ENCODE data around the gene SHTN1.

Gene SHTN1

DNA sequence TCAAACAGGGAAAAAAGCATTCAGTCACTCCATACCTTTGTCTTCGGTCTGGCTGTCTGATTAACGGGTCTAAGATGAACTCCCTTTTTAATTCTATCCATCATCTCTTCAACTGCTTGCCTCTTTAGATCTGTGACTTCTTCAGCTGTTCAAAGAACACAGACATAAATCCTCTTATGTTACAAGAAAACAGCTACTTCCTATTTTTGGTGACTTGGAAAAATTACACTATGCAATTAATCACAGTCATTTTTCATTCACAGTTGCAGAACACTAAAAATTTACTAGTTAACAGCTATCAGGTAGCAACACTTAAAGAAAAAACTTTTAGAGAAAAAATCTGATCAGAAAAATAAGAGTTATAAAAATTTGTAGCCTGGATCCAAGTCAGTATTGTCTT lies 89.6 kb downstream of the SHTN1 start:
- no peak for DNase-seq

DNA sequence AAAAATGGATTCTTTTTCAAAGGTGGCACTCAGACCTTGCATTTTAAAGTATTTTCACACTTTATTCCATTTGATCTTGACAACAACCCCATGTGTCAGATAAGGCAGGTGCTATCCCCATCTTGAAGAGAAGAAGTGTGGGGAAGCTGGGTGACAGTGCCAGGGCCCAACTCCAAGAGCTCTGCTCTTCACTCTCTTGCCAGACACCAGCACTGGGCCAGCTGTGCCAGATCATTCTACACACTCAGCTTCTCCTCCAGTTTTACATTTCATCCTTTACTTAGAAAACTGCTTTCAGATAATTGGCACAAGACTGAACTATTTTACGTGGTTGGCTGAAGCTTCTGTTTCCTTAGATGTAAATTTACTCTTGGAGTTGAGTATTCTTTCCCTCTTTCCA lies 91.3 kb downstream of the SHTN1 start:
- DNase-seq = no peak

DNA sequence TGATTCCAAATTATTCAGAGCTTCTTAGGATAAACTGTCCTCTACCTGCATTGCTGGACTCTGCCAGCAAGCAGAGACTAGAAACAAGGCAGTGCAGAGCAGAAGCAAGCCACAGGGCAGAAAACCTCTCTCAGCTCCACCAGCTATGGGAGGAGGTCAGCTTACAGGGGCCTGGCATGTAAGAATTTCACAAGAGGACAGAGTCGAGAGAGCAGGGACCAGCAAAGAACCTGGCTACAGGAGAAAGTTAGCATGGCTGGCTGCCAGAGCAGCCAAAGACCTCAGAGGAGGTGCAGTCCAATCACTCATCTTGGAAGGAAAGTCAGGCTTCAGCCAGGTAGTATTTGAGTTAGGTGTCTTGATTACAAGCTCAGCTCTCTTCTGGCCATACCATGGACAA lies 92.8 kb downstream of the SHTN1 start:
- DNase-seq = no peak

DNA sequence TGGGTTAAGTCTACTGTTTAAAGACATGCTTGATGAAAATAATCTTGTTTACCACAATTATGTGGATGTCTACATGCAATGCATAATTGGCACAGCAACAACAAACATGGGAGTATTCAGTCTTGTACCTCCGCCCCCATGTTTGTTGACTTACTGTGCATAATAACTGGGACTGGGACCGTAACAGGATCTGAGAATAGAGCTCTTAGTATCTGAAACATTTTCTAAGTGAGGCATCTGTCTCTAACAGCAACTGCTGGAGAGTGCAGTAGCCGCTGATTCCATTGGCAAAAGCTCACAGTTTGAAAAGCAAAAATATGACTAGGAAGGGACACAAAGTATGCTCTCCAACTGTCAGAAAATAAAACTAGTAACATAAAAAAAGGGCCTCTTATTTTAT lies 94.1 kb downstream of the SHTN1 start:
- no peak for DNase-seq

DNA sequence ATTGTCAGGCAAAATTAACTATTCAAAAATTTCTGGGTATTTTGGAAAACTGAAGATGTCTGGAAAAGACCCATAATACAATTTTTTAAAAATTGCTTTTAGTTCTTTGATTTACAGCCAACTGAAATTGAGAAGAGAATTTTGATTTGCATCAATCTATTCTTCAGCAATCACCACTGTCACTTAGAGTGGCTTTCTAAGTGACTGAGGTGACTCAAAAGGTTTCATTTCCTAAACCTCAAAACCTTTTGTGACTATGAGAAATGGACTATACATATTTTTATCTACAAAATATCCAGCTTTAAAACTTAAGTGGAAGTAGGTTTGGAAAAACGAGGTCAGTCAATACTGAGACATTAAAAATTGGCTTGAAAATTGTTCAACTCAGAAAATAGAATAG lies 95.7 kb downstream of the SHTN1 start:
- DNase-seq = no peak

DNA sequence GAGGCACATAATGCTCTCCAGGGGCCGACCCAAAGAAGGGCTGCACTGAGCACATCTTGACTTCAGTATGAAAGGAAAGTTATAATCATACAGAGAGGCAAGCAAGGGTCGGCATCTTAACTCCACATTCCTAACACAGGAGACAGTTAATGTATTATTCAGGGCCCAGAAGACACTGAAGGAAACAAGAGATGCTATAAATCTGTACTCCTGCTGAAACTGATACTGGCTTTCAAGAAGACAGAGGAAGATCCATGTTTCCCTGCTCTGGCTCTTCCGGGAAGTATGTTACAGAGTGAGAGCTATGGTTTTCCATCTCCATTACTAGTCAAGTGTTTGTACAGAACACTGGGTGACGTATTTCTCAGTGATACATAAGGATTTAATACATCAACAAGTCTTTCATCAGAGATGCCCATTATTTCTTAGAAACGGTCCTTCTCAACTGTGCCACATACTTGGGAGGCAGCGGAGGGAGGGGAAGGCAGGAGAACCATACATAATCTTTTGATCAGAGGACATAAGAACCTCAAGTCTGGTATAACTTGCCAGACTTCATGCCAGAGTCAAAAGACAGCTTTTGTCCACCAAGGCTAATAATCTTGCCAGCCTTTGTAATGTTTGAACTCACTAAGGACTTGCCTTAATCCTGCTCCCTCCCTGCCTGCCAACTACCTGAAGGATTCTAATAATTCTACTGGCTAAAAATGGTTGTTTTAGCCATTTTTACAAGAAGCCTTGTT lies 97.6 kb downstream of the SHTN1 start:
- no peak for DNase-seq

DNA sequence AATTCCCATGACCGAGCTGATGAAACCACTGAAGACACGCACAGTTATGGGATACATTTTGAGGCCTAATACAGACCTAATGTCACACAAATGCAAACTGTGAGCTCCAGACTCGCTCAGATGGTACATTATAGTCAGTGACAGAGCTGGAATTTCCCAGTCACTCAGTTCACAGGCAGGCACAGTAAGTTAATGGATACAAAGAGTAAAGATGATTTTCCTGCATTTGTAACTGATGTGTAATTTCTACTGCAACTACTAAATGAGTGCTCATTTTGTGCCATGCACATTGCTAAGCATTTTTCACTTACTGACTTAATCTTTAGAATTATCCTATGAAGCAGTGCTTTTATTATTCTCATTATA lies 99.2 kb downstream of the SHTN1 start:
- DNase-seq = no peak

DNA sequence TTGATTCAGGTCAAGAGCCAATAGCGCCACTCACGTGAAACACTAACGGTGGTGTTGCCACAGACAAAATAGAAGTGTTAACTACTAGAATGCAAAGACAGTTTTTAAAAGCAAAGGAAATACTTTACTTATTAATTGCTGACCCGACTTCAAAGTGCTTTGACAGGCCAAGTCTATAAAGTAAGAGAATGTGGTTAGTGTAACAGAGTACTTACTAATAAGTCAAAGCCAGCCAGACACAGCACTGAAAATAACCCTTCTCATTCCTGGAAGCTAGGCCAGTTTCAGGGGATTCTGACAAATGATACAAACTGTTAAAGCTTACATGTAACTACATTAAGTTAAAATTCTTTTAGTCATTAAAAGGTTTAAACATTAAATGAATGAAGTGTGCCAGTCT lies 105.4 kb downstream of the SHTN1 start:
- no peak for DNase-seq

DNA sequence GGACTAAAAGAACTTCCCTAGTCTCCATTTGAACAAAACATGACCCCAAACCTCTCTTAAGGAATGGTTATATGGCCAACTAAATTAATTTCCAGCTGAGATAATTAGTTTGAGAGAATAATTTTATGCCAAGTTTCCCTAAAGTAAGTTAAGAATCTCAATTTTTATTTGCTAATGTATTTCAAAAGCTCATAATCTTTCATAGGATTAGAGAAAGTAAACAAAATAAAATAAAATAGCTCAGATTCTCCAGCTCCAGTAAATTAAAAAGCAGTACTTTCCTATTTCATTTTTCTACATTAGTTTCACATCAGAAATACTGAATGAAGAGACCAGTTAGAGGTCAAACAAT lies 111.3 kb downstream of the SHTN1 start:
- DNase-seq = no peak

DNA sequence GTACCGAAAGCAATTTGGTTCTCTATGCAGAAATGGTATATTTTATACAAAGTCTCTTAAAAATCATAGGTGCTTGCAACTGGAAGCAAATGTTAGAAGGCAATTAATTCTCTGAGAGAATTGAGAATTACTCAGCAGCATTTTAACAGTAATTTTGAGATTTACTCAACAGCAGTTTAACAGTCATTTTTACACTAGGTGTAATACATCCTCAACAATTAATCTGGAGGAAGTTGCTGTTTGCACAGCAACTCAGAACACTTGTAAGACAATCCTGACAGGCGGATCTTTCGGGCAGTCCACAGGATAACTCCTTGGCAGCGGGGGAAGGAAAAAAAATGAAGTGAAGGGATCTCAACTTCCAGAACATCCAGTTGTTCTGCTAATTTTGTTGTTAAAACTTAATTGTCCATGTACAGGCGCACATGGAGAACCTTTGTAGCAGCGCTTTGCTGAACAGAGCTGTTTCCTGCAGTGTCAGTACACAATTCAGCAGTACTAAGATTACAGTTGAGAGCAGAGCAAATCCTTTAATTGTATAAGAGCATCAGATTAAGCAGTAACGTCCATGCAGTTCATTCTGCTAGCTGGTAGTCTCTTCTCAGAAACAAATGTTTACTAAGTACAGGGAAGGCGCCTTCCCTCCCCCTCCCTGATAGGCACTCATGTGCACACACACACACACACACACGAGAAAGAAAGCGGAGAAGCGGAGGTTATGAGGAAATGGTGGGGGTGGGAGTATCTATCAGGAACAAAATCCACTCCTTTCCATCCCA lies 111.9 kb downstream of the SHTN1 start:
- no peak for DNase-seq

DNA sequence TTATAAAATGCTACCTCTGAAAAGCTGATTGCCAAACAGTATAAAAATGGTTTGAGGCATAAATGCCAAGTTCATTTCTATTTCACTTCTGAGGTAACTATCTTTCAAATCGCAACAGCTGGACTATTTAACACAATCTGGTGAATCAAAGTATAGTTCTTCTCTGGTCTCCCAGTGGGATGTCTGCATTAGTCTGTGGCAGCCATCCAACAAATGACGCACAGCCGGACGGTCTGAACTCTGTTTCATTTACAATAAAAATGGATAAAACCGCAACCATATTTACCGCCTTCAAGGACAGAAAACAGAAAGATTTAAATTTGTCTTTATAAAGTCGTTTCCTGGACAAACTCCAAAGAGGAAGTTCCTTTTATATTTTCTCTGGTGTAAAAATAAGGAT lies 113.8 kb downstream of the SHTN1 start:
- DNase-seq = no peak

DNA sequence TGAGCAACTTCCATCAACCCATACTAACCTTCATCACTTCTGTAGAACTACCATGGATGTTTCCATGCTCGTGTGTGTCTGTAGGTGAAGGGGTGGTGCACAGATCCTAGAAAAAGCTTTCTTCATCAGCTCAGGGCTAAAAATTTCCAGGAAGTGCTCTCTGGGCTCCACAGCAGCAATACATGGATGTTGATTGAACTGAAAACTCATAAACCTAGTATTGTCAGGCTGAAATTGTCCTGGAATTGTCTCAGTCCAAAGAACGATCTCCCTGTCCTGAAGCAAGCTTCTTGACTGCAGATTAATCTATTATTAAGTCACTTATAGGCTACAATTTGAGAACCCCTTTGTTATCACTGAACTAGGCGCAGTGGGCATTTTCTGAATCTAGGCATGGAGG lies 115.9 kb downstream of the SHTN1 start:
- no peak for DNase-seq

DNA sequence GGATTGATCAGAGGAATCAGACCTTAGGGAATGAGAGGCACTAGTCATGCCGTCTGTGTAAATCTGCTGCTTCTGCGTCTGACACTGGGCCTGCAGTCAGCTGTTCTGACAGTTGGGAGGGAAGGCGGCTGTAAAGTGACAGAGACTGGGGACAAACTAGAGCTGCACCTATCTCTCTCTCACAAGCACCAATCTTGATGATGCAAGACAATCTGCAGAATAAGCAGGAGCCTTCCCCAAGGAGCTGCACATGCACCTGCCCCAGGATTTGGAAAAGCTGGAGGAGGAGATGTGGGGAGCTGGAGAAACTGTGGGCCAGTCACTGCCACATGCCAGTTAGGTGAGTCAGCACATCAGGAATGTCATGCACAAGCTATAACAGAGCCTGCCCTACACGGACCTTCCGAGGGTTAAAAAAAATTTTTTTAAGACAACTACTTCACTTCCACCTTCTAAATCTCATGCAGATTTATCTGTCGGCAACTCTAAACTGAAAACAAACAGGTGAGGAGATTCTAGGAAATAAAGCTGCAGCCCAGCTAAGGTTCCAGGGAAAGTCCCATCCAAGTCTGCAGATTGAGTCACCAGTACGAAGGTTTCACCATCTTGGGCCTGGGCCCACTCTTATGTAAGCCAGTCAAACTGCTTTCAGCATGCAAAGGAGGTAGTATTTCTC lies 116.5 kb downstream of the SHTN1 start:
- no peak for DNase-seq

DNA sequence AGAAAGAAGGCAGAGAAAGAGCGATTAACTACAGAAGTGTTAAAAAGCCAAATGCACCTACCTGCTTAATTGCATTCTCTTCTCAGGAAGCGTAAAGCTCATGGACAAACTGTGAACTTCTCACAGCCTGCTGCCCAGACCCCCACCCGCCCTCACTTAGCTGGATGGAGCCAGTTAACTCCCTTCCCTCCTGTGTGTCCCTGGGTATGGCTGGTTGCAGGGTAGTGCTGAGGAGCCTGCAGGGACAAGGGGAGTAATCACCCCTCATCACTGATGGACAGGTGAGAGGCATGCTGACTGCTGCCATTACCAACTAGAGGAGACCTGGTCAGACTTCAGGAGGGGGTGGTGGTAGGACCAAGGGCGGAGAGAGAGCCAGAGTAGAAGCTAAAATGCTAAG lies 118.2 kb downstream of the SHTN1 start:
- DNase-seq = no peak

DNA sequence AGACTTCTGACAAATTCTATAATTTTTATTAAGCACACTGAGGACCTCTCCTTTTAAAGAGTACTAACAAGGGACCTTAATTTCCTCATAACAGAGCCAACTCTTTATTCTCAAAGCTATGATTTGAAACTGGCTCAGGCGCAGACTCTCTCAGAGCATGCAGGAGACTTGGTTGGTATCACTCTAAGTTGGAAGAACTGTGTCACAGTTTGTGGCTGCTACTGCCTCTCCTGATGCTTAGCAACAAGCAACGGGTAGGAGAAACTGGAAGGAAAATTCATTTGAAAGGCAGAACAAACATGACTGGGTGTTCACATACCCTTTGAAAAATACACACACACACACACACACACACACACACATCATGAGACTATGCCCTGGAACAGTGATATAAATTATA lies 122.3 kb downstream of the SHTN1 start:
- no peak for DNase-seq

DNA sequence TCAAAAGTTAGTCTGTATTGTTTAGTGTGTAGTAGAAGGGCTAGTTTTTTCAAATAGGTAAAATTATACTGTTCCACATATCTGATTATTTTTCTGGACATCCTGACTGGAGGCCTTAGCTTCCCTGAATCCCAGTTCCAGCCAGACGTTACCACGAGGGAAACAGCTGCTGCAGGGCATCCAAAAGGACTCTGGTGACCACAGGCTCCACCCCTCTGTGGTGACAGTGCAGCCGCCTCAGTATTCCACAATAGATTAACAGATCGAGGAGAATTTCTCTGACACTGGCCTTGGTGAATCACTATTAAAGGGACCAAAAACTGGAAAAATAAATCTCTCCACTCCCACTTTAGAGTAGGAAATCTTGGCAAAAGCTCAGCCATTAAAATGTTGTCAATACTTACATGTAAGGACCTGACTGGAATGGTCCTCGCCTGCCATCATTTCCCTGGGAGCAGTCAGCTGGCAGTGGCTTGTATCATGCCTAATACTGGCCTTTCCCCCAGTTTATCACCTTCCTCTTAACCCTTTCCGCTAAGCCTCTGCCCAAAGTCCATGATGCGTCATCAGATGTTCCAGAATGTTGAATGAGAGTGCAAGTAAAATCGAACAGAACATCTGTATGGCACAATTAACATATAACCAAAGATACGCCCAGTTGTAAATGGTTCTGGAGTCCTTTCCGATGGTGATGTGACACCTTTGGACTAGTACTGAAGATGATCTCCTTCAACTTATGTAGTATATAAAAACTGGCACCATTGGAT lies 124.1 kb downstream of the SHTN1 start:
- DNase-seq = no peak

DNA sequence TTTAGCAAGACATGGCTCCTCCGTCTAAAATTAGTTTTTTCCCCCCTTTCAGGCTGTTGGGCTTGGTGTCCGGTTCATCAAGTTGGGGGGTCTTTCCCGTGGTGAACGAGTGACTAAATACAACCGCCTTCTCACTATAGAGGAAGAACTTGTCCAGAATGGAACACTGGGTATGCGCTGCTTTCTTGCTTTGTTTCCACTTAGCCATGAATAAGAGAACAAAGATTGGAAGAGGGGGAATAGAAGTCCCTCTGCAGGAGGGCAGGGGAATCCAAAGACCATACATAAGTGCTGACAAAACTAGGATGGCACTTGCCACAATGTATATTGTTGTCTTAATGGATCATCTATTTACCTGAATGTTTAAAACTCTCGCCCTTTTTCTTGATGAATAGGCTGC lies 125.2 kb downstream of the SHTN1 start:
- no peak for DNase-seq

DNA sequence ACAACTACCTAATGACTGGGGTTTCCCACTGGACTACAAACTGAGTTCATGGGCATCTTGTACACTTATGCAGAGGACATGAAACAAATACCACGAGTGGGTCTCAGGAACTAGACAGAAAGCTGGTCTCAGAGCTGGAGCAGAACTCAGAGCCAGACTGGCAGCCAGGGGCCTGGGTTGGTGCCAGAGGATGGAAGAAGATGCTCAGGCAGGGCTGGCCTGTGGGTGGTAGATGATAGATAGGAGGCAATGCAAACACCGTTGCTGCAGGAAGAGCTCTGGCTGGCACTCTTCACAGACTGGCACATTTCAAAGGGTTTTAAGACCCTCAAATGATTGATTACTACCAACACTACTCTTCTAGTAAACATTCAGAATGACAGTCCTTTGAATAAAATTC lies 126.9 kb downstream of the SHTN1 start:
- DNase-seq = no peak

DNA sequence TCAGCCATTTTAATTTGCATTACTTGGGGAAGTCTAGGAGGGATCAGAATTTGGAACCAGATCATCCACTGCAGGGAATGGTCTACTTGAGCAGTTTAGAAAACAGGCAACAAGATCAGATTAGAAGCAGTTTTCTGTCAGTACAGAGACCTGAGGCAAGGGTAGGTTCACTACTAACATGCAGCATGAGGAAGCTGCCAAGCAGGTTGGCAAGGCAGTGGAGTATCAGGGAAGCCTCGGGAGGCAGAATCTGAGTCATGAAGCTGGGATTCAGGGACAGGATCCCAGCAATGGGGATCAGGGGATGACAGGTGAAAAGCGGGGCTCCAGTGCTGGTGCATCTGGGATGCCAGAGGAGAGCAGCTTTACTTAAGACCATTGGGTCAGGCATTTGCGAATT lies 127.6 kb downstream of the SHTN1 start:
- DNase-seq = no peak

DNA sequence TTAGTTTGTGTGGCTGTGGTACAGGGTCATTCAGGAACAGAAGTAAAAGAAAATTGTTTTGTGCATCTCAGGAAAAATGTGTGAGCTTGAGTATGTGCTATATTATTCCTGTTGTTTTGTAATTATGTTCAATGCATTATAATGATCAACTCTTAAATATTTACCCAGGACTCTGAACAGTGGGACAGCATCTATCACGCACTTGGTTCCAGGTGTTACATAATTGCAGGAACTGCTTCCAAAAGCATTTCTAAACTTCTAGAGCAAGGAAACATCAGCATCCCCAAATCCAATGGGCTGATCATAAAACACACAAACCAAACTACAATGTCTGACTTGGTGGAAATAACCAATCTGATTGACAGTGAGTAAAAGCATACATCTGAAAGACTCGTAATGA lies 129.1 kb downstream of the SHTN1 start:
- no peak for DNase-seq

DNA sequence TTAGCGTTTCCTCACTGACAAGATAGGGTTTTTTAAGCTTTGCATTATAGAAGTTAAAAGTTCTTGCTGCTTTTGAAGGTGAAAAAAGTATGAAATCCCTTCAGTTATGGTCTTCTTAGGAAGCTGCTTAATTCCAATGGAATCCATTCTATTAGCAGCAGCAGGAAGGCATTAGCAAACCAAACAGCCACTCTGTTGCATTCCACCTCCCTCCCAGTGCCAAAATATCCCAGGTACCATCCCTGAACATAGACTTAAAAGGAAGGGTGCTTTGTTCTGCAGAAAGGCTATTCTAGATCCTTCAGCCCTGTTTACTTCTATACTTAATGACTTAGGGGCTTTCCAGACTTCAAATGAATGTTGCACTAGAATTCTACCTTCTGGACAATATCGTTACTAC lies 131.9 kb downstream of the SHTN1 start:
- DNase-seq = no peak

DNA sequence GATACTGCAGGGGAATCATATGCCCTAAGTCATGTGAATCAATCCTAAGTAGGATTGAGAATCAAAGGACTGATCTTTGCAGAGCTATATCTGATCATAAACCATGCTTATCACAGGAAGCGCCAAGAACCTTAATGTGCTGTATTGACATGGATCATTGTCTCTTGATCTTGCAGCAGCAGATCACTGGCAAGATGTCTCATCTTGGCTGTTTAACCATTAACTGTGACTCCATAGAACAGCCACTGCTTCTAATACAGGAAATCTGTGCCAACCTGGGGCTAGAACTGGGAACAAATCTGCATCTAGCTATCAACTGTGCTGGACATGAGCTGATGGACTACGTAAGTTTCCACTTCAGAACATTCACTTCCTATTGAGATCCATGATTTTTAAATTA lies 134.0 kb downstream of the SHTN1 start:
- DNase-seq = no peak

DNA sequence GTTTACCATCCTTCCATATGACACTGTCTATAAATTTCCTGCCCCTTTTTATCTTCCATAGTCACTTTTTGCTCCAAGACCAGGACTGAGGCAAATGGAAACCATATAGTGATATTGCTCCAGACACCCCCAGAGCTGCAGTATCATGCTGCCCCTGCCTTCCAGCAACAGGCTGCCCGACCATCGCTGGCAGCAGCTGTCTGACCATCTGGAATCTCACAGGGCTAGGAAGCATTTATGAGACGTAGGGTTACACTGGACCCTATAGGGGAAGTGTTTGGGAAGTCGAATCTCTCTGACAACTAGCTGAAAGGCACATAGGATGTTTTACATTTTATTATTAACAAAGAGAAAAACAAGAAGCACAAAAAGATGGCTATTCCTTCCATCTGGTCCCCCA lies 136.3 kb downstream of the SHTN1 start:
- DNase-seq = no peak
